Measurements from ENCODE around the gene GPRIN1.

DNA sequence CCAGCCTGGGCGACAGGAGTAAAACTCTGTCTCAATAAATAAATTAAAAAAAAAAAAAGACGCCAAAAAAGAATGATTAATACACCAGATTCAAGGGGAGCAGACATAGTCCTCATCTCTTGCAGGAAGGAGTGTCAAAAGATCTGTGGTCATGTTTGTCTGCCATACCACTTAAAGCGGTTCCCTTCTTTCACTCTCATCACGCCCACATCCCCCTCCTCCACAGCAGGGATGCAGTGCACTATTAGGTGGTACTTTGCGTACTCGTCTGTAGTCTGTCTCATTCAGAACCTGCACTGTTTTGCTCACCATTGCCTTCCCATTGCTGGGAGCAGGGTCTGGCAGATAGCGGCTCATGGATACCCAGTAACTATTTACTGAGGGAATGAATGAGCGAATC is 49.6 kb downstream of the GPRIN1 start:
- TF ChIP-seq, protein P1, sequence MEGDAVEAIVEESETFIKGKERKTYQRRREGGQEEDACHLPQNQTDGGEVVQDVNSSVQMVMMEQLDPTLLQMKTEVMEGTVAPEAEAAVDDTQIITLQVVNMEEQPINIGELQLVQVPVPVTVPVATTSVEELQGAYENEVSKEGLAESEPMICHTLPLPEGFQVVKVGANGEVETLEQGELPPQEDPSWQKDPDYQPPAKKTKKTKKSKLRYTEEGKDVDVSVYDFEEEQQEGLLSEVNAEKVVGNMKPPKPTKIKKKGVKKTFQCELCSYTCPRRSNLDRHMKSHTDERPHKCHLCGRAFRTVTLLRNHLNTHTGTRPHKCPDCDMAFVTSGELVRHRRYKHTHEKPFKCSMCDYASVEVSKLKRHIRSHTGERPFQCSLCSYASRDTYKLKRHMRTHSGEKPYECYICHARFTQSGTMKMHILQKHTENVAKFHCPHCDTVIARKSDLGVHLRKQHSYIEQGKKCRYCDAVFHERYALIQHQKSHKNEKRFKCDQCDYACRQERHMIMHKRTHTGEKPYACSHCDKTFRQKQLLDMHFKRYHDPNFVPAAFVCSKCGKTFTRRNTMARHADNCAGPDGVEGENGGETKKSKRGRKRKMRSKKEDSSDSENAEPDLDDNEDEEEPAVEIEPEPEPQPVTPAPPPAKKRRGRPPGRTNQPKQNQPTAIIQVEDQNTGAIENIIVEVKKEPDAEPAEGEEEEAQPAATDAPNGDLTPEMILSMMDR (IDR thresholded peaks at IDR 0.05; ENCODE audit: low read depth, low read length): no peak
- TF ChIP-seq EZH2phosphoT487 (IDR thresholded peaks at IDR 0.05; ENCODE audit: low read depth): no peak
